T-helper 1 cell (primary cell): Measurements from ENCODE around the gene CLCA2.
A peak's percentile ranks its signal among the peaks of the same experiment; 100 is the strongest.

Source experiments
- DNase-seq, 5 donors: peaks; one replicate each; pipeline ENCODE4 v3.0.0-alpha.2; 2012 to 2020

Gene CLCA2

GRCh38 chr1:86434059-86434458 lies 10.1 kb downstream of the CLCA2 start:
- no peak for DNase-seq

GRCh38 chr1:86435327-86435726 lies 11.4 kb downstream of the CLCA2 start:
- DNase-seq, result no peak

- no peak for DNase-seq
Observed at GRCh38 chr1:86436041-86436440, 12.1 kb downstream of the CLCA2 start.

GRCh38 chr1:86441581-86441980 lies 17.6 kb downstream of the CLCA2 start:
- DNase-seq, result peak in 2 of 5 donors; percentile 1 to 11

- no peak for DNase-seq
Observed at GRCh38 chr1:86441997-86442396, 18.0 kb downstream of the CLCA2 start.

GRCh38 chr1:86445919-86446318 lies 21.9 kb downstream of the CLCA2 start:
- DNase-seq, result no peak

GRCh38 chr1:86447198-86447790 lies 23.3 kb downstream of the CLCA2 start:
- DNase-seq, result no peak

GRCh38 chr1:86448670-86449069 lies 24.7 kb downstream of the CLCA2 start:
- DNase-seq, result no peak

- no peak for DNase-seq
Observed at GRCh38 chr1:86449103-86449502, 25.1 kb downstream of the CLCA2 start.

GRCh38 chr1:86450847-86451246 lies 26.9 kb downstream of the CLCA2 start:
- no peak for DNase-seq

- no peak for DNase-seq
Observed at GRCh38 chr1:86453664-86454063, 29.7 kb downstream of the CLCA2 start.

GRCh38 chr1:86455073-86455472 lies 31.1 kb downstream of the CLCA2 start:
- DNase-seq, result no peak

GRCh38 chr1:86460998-86461397 lies 37.0 kb downstream of the CLCA2 start:
- DNase-seq, result no peak

- DNase-seq, result no peak
Observed at GRCh38 chr1:86461482-86461881, 37.5 kb downstream of the CLCA2 start.

GRCh38 chr1:86464819-86465218 lies 40.8 kb downstream of the CLCA2 start:
- DNase-seq, result no peak

- no peak for DNase-seq
Observed at GRCh38 chr1:86466109-86466844, 42.3 kb downstream of the CLCA2 start.

- DNase-seq, result no peak
Observed at GRCh38 chr1:86466986-86467385, 43.0 kb downstream of the CLCA2 start.

GRCh38 chr1:86468501-86468977 lies 44.6 kb downstream of the CLCA2 start, which contains the start of gene CLCA1:
Gene CLCA1 (plus strand): TSS chr1:86468927. CDS start chr1:86468972, 45 bp downstream.
- DNase-seq, result no peak

GRCh38 chr1:86470859-86471258 lies 46.9 kb downstream of the CLCA2 start:
- DNase-seq, result no peak

GRCh38 chr1:86471291-86471690 lies 47.3 kb downstream of the CLCA2 start:
- no peak for DNase-seq

- no peak for DNase-seq
Observed at GRCh38 chr1:86472152-86472551, 48.2 kb downstream of the CLCA2 start.

- DNase-seq, result no peak
Observed at GRCh38 chr1:86472767-86473166, 48.8 kb downstream of the CLCA2 start.

- no peak for DNase-seq
Observed at GRCh38 chr1:86477256-86477655, 53.3 kb downstream of the CLCA2 start.

GRCh38 chr1:86477682-86478081 lies 53.7 kb downstream of the CLCA2 start:
- no peak for DNase-seq
